ENCODE measurements around the gene KCNH5. TPM values are rescaled to one million over a fixed set of nuclear protein-coding genes. Genes with fewer than 3 reads are reported as not detected.
"Not testable (repeated sequence)": the region's sequence is repeated elsewhere in the genome, so short reads cannot be mapped to it uniquely, and the experiment has no call there.

The KCNH5 gene
- total RNA-seq, 1 experiment from 2014 or later = not detected

GRCh38 chr14:62778852-62779251, 266.4 kb downstream of the KCNH5 start:
- no peak for DNase-seq (ENCODE audit: low spot score)
- in situ Hi-C loops (cut with HindIII; ENCODE audit: low sequenced_read_pairs) = no loop called here

DNA sequence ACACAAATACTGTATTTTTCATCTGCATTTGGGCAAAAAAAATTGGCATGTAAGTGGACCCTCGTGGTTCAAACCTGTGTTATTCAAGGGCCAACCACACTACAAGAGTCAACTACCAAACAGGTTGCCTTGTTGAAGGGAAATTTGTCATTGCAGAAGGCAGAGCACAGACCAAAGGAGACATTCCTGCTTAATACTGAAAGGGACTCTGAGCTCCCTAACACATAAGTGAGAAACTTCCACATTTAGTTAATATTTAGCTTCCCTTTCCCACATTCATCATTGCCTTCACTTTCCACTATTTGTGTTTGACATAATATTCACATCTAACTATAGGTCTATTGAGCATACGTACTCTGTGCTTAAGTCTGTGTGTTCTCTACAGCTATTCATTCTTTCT, 266.9 kb downstream of the KCNH5 start:
- in situ Hi-C loops (cut with HindIII; ENCODE audit: low sequenced_read_pairs) = no loop called here
- no peak for DNase-seq (ENCODE audit: low spot score)

- DNase-seq (ENCODE audit: low spot score) = no peak
- in situ Hi-C loops (cut with HindIII; ENCODE audit: low sequenced_read_pairs) = no loop called here
These were observed 267.7 kb downstream of the KCNH5 start for GRCh38 chr14:62777510-62777909.

- no peak for DNase-seq (ENCODE audit: low spot score)
- in situ Hi-C loops (cut with HindIII; ENCODE audit: low sequenced_read_pairs) = no loop called here
These were observed 269.0 kb downstream of the KCNH5 start for GRCh38 chr14:62776300-62776699.

DNA sequence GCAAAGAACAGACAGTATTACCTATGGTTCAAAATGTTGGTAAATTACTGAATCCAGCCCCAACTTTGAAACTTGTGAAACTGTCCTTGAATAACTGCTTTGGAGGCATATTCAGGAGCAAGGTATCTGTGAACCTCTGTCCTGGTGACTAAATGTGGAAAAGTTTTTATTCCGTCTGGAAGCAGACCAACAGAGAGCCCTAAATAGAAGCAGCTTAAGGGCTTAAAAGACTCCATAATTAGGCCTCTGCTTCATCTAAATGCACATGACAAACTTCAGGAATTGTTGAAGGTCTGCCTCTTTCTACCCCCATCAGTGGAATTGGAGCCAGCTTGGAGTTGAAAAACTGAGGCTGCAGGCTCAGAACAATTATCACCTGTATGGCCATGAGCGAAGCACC, 276.5 kb downstream of the KCNH5 start:
- no peak for DNase-seq (ENCODE audit: low spot score)
- in situ Hi-C loops (cut with HindIII; ENCODE audit: low sequenced_read_pairs) = no loop called here

- in situ Hi-C loops (cut with HindIII; ENCODE audit: low sequenced_read_pairs) = no loop called here
These were observed 281.3 kb downstream of the KCNH5 start for GRCh38 chr14:62763951-62764350.

GRCh38 chr14:62759796-62760195, 285.5 kb downstream of the KCNH5 start:
- DNase-seq (ENCODE audit: low spot score) = no peak
- in situ Hi-C loops (cut with HindIII; ENCODE audit: low sequenced_read_pairs) = no loop called here

More at GRCh38 chr14:62763951-62764350, 281.3 kb downstream of the KCNH5 start:
- DNase-seq (ENCODE audit: low spot score) = no peak

DNA sequence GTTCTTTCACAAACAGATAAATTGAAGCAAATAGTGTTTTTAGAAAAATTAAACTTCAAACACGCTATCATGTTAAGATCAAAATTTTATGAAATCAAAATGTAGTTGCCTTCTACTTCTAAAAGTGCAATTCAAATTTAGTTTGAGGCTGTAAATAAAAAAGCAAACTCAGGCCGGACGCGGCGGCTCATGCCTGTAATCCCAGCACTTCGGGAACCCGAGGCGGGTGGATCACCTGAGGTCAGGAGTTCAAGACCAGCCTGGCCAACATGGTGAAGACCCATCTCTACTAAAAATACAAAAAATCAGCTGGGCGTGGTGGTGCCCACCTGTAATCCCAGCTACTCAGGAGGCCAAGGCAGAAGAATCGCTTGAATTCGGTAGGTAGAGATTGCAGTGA, 298.4 kb downstream of the KCNH5 start:
- DNase-seq (ENCODE audit: low spot score); in situ Hi-C loops (cut with HindIII; ENCODE audit: low sequenced_read_pairs): not testable (repeated sequence)

DNA sequence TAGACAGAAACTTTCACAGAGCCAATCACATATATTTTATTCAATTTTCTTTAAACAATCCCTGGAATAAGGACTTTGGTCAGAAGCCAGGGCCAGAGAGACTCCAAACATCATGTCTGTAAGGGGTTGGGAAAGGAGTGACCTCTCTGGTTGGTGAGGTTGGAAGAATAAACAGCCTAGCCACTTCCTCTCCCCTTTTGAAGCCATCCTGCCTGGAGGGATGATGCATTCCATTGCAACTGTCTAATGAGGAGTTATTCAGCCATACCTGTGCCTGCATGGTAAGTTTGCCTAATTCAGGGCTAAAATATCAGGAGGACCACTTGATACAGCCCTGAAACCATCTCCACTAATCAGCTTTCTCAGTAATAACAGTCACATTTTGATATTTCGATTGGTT, 299.8 kb downstream of the KCNH5 start:
- in situ Hi-C loops (cut with HindIII; ENCODE audit: low sequenced_read_pairs) = no loop called here
- no peak for DNase-seq (ENCODE audit: low spot score)

DNA sequence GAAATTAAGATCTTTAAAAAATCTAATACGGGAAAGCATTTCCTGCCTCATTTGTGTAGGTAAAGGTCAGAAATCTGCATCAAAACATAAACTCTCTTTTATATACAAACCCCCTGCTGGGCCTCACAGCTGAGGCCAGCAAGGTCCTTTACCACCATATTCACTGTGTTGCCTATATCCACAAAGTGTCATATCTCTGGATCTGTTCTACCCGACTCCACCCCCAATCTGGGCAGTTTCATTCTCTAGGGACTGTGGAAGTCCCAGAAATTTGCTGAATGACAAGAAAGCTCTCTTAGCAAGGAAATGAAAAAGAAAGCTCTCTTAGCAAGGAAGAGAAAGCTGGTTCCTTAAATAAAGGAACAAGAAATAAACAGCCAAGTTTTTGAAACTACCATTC, 301.7 kb downstream of the KCNH5 start:
- in situ Hi-C loops (cut with HindIII; ENCODE audit: low sequenced_read_pairs) = no loop called here

GRCh38 chr14:62743118-62743517, 302.1 kb downstream of the KCNH5 start:
- in situ Hi-C loops (cut with HindIII; ENCODE audit: low sequenced_read_pairs) = no loop called here

More for the DNA sequence above, 301.7 kb downstream of the KCNH5 start:
- no peak for DNase-seq (ENCODE audit: low spot score)

DNA sequence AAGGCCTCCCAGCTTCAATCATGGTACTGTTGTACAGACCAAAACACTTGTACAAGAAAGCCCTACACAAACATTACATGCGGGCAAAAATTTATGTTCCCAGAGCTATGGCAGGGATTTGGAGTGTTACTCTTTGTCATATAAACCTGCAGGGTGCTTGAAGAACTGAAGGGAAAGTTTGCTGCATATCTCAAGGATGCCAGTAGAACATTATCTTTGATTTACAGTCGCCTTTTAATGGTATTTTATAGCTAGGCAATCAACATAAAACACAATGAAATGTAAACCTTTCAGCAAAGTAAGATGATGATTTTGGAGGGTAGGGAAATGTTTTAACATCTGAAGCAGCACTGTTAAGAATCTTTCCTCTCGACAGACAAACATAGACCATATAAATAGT, 305.6 kb downstream of the KCNH5 start:
- in situ Hi-C loops (cut with HindIII; ENCODE audit: low sequenced_read_pairs) = no loop called here
- no peak for DNase-seq (ENCODE audit: low spot score)

More at GRCh38 chr14:62743118-62743517, 302.1 kb downstream of the KCNH5 start:
- DNase-seq (ENCODE audit: low spot score) = no peak

DNA sequence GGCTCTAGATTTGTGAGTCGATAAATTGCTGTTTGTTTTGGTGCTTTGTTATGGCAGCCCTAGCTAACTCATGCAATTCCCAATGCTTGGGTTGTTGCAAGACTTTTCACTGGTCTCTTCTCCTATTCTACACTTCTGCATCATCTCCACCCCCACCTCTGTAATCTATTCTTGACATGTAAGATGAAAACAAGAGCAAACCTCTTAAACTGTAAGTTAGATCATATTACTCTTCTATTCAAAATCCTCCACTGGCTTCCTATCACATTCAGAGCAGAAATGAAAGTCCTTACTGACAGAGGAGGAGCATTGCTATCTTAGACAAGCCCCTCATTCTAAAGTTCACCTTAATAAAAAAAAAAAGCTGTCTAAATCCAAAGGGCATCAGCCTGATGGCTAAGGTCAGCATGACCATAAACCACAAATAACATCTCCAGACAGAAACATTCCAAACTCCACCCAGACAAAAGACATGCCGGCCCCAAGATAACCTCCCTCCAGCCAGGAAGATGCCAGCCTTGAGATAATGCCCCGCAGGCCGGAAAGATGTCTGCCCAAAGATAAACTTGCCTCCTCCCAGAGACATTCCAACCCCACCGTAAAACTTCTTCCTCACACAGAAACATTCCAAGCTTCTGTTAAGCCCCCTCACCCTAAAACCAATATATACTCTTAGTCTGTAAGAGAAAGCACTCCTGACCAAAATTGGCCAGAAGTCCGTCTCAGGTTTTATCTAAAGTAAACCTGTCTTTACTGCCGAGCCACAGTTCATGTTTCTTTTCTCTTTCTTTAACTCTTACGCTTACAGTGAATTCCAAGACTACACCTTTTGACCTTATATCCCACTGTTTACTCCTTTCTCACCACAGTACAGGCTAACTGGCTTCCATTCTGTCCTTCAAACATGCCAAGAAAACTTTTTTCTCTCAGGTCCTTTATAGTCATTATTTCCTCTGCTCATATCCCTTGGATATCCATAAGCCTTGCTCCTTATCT, 308.9 kb downstream of the KCNH5 start:
- no peak for DNase-seq (ENCODE audit: low spot score)
- in situ Hi-C loops (cut with HindIII; ENCODE audit: low sequenced_read_pairs) = no loop called here

DNA sequence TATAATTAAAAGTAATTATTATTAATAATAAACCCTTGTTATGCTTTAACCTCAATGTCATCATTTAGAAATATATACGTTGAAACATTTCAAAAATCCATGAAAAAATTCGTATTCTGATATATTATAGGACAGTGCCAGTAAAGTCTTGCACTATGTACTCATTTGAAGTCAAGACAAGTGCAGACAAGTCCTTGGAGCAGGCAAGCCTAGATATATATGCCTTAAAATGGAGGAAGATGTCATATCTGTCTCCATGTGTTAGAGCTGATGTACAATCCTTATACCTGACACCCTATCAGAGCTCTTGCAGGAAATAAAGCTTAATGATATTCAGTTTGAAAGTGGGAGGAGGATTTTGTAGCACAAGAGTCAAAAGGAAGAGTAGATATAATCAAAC, 310.4 kb downstream of the KCNH5 start:
- no peak for DNase-seq (ENCODE audit: low spot score)
- in situ Hi-C loops (cut with HindIII; ENCODE audit: low sequenced_read_pairs) = no loop called here

- in situ Hi-C loops (cut with HindIII; ENCODE audit: low sequenced_read_pairs) = no loop called here
- no peak for DNase-seq (ENCODE audit: low spot score)
These were observed 322.9 kb downstream of the KCNH5 start for GRCh38 chr14:62722406-62722805.

DNA sequence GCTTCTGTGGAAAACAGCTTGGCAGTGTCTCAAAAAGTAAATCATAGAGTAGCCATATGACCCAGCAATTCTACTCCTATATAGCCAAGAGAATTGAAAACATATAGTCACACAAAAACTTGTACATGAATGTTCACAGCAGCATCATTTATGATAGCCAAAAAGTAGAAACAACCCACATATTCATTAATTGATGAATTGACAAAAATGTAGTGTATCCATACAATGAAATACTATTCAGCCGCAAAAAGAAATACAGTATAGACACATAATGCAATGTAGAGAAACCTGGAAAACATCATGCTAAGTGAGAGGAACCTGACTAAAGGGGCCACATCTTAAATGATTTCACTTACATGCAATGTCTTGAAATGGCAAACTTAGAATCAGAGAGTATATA, 326.6 kb downstream of the KCNH5 start:
- no peak for DNase-seq (ENCODE audit: low spot score)

GRCh38 chr14:62711351-62712023, 333.8 kb downstream of the KCNH5 start:
- in situ Hi-C loops (cut with HindIII; ENCODE audit: low sequenced_read_pairs) = no loop called here
- no peak for DNase-seq (ENCODE audit: low spot score)

More for the DNA sequence above, 326.6 kb downstream of the KCNH5 start:
- in situ Hi-C loops (cut with HindIII; ENCODE audit: low sequenced_read_pairs) = no loop called here

DNA sequence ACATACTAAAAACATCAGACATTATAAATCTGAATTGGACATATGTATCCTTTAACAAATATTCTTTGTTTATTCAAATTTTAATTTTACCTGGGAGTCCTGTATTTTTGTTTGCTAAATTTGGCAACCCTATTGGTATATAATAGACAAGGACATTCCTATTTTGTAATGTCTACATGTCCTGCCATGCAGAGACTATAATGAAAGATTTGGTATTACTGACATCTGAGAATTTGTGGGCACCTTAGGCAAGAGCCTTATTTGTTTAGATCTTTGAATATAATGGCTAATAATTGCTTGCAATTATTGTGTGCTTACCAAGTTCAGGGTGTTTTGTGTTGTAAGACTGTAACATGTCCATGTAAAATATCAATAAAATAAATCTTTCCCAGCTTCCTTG, 334.4 kb downstream of the KCNH5 start:
- no peak for DNase-seq (ENCODE audit: low spot score)
- in situ Hi-C loops (cut with HindIII; ENCODE audit: low sequenced_read_pairs) = no loop called here

GRCh38 chr14:62709773-62710172, 335.5 kb downstream of the KCNH5 start:
- in situ Hi-C loops (cut with HindIII; ENCODE audit: low sequenced_read_pairs) = no loop called here

DNA sequence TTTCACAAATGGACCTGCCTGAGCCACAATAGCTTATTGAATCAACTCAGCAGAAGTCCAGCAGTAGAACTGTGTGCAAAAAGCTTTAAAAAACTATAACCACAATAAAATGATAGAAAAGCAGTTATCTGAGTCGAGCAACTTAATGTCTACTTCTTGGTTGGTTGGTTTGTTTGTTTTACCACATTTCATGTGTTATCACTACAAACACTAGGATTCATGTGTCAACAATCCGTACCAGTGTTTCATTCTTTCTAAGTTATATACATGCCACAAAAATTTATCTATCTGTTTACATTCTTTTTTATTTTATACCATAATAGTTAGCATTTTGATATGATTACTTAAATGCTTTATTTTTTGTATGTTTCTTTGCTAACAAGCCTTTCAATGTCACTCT, 339.0 kb downstream of the KCNH5 start:
- in situ Hi-C loops (cut with HindIII; ENCODE audit: low sequenced_read_pairs) = no loop called here
- no peak for DNase-seq (ENCODE audit: low spot score)

More at GRCh38 chr14:62709773-62710172, 335.5 kb downstream of the KCNH5 start:
- DNase-seq (ENCODE audit: low spot score) = no peak
